DND-41 (cell line): ENCODE data around the gene HS2ST1.

ENCODE experiments used
- ATAC-seq: fragments of 200-7000 bp; cut with Tn5 transposase; 3 replicates; pipeline ENCODE4 v1.9.1; 2021; ENCODE audit warnings: low read depth; ENCODE audit not compliant: insufficient read depth
- DNase-seq: peaks from one replicate; pipeline ENCODE4 v3.0.0-alpha.2; 2020
- H2AFZ ChIP-seq: 2 replicates; pipeline ENCODE4 v1.6.0; 2012; ENCODE audit warnings: low read depth, low read length
- H3K27ac ChIP-seq: 2 replicates; pipeline ENCODE4 v1.5.1; 2012; ENCODE audit warnings: low read length, inconsistent platforms
- H3K27me3 ChIP-seq: fragments of 200-600 bp; sonication (generic); 2 replicates; pipeline ENCODE4 v1.6.0; 2012; ENCODE audit warnings: low read length, mild to moderate bottlenecking, inconsistent platforms; ENCODE audit not compliant: insufficient read depth, poor library complexity
- H3K36me3 ChIP-seq: 2 replicates; pipeline ENCODE4 v1.5.1; 2012; ENCODE audit warnings: low read length, inconsistent platforms; ENCODE audit not compliant: insufficient read depth
- H3K4me1 ChIP-seq: 2 replicates; pipeline ENCODE4 v1.5.1; 2012; ENCODE audit warnings: mild to moderate bottlenecking, low read length; ENCODE audit not compliant: insufficient read depth
- H3K4me2 ChIP-seq: 2 replicates; pipeline ENCODE4 v1.6.0; 2012; ENCODE audit warnings: mild to moderate bottlenecking, moderate library complexity, low read length, inconsistent platforms; ENCODE audit not compliant: insufficient read depth
- H3K4me3 ChIP-seq, 2 experiments: fragments of 200-600 bp in 1 of 2; shearing (Covaris generic) in 1 of 2; 2 replicates each; pipeline ENCODE4 v1.5.1; 2012 to 2016; ENCODE audit warnings: inconsistent platforms in 2 of 2, low read length in 2 of 2, mild to moderate bottlenecking in 2 of 2, low read depth in 1 of 2, moderate library complexity in 1 of 2
- H3K79me2 ChIP-seq: 2 replicates; pipeline ENCODE4 v1.6.0; 2012; ENCODE audit warnings: low read length, inconsistent platforms; ENCODE audit not compliant: insufficient read depth
- H3K9ac ChIP-seq: 2 replicates; pipeline ENCODE4 v1.6.0; 2012; ENCODE audit warnings: low read depth, mild to moderate bottlenecking, inconsistent platforms, low read length, moderate library complexity
- H3K9me3 ChIP-seq: 2 replicates; pipeline ENCODE4 v1.5.1; 2012; ENCODE audit warnings: low read length, moderate library complexity, mild to moderate bottlenecking, inconsistent platforms; ENCODE audit not compliant: insufficient read depth, severe bottlenecking
- H4K20me1 ChIP-seq: 2 replicates; pipeline ENCODE4 v1.6.0; 2012; ENCODE audit warnings: low read length; ENCODE audit not compliant: insufficient read depth
- CTCF ChIP-seq: IDR thresholded peaks from 2 replicates; pipeline ENCODE4 v1.5.1; 2012; ENCODE audit warnings: borderline replicate concordance, low read length, moderate library complexity, mild to moderate bottlenecking; ENCODE audit not compliant: poor library complexity, severe bottlenecking; ENCODE audit errors: extremely low read depth
- EZH2 ChIP-seq: IDR thresholded peaks from 3 replicates; pipeline ENCODE4 v1.6.1; 2012; ENCODE audit warnings: borderline replicate concordance, low read depth, mild to moderate bottlenecking, moderate library complexity, low read length, inconsistent platforms; ENCODE audit not compliant: severe bottlenecking

Gene HS2ST1

GRCh38 chr1:87106867-87107266 is 192.4 kb downstream of the HS2ST1 start:
- DNase-seq (no peak), ATAC-seq (no peak)
- no peak overlapping the region for H3K27ac ChIP-seq
- no peak overlapping the region for H2AFZ ChIP-seq
- no peaks in the 10 kb centered on the region for H3K9me3 ChIP-seq
- H3K4me2 ChIP-seq, result no peak overlapping the region
- H4K20me1 ChIP-seq, result no peaks in the 10 kb centered on the region
- no peak overlapping the region for H3K9ac ChIP-seq
- no peak overlapping the region for H3K4me3 ChIP-seq
- no peaks in the 10 kb centered on the region for H3K79me2 ChIP-seq
- H3K27me3 ChIP-seq, result no peaks in the 10 kb centered on the region
- no peak for TF ChIP-seq CTCF
- TF ChIP-seq EZH2, result no peak
- no peaks in the 10 kb centered on the region for H3K4me1 ChIP-seq
- peaks cover 5% of the 10 kb centered on the region; the same call in 1 of the 2 replicates for H3K36me3 ChIP-seq

GRCh38 chr1:87108228-87108627 is 193.8 kb downstream of the HS2ST1 start:
- no peak overlapping the region for H3K4me3 ChIP-seq
- H3K36me3 ChIP-seq, result peaks cover 5% of the 10 kb centered on the region; the same call in 1 of the 2 replicates
- no peaks in the 10 kb centered on the region for H3K4me1 ChIP-seq
- H3K27me3 ChIP-seq, result no peaks in the 10 kb centered on the region
- no peaks in the 10 kb centered on the region for H3K9me3 ChIP-seq
- no peak for TF ChIP-seq EZH2
- TF ChIP-seq CTCF, result no peak
- no peaks in the 10 kb centered on the region for H4K20me1 ChIP-seq
- no peak overlapping the region for H3K9ac ChIP-seq
- DNase-seq, result no peak
- H3K27ac ChIP-seq, result no peak overlapping the region
- no peak overlapping the region for H2AFZ ChIP-seq
- no peak overlapping the region for H3K4me2 ChIP-seq
- ATAC-seq, result no peak
- no peaks in the 10 kb centered on the region for H3K79me2 ChIP-seq

- Histone ChIP-seq H4K20me1 (no peaks in the 10 kb centered on the region), H3K9ac (no peak overlapping the region), H3K79me2 (no peaks in the 10 kb centered on the region), H3K4me3 (no peak overlapping the region), H2AFZ (no peak overlapping the region), H3K9me3 (no peaks in the 10 kb centered on the region), H3K27ac (no peak overlapping the region), H3K4me1 (no peaks in the 10 kb centered on the region), H3K27me3 (no peaks in the 10 kb centered on the region), H3K36me3 (peaks cover 5% of the 10 kb centered on the region; the same call in 1 of the 2 replicates), H3K4me2 (no peak overlapping the region)
- TF ChIP-seq CTCF (no peak), EZH2 (no peak)
- no peak for DNase-seq
- ATAC-seq, result no peak
Observed at GRCh38 chr1:87108814-87109411, 194.5 kb downstream of the HS2ST1 start.
